K562 (cell line): Measurements from ENCODE around the gene SLC6A6. TPM values are rescaled to one million over a fixed set of nuclear protein-coding genes. Genes with fewer than 3 reads are reported as not detected.

Experiments used
- ATAC-seq: fragments of 200-7000 bp; cut with Tn5 transposase; 3 replicates; pipeline ENCODE4 v1.9.1; 2020; ENCODE audit warnings: moderate library complexity
- BruUV-seq: library from RNA; stranded (reverse); fragments of 400-500 nt; replicated peaks from 2 replicates; lab custom pipeline; 2021; lab: Mats Ljungman, UMichigan
- CTCF ChIA-PET: fragments of 300-600 bp; formaldehyde crosslinking; extraction: SDS; loops from one replicate; lab custom pipeline; 2021; ENCODE audit warnings: low intra/inter-chr PET ratio; lab: Yijun Ruan, JAX
- POLR2A ChIA-PET: fragments of 300-600, 350-650 bp; sonication (Branson Sonifier 250); formaldehyde crosslinking; extraction: SDS; loops from one replicate; lab custom pipeline; 2021; ENCODE audit warnings: antibody characterized with exemption, inconsistent platforms; lab: Yijun Ruan, JAX
- DNase-seq, 4 experiments: peaks; one replicate each; pipeline versions ENCODE4 v3.0.0 to v3.0.0-alpha.2; 2011 to 2018; ENCODE audit warnings: low spot score in 3 of 4, mixed read lengths in 3 of 4; ENCODE audit errors: extremely low read depth in 1 of 4
- FAIRE-seq: peaks from 2 replicates; lab custom pipeline; 2011; peaks lifted over from hg19 to GRCh38; lab: Jason Lieb, UNC
- H2AFZ ChIP-seq: 2 replicates; pipeline ENCODE4 v1.6.0; 2011; ENCODE audit warnings: low read depth, low read length, control low read depth, inconsistent platforms
- H3K27ac ChIP-seq: fragments of 200-600 bp; 3 replicates; pipeline ENCODE4 v1.8.0; 2011; ENCODE audit warnings: low read depth, mild to moderate bottlenecking, control low read depth, inconsistent platforms, low read length, moderate library complexity, mixed read lengths; ENCODE audit errors: extremely low read depth
- H3K27me3 ChIP-seq, 2 experiments: fragments of 300-600 bp in 1 of 2; 2 replicates in 1 of 2; 3 replicates in 1 of 2; pipeline versions ENCODE4 v1.6.0 to v1.8.0; 2011; ENCODE audit warnings: inconsistent platforms in 2 of 2, low read length in 2 of 2, mild to moderate bottlenecking in 1 of 2, mixed read lengths in 1 of 2, moderate library complexity in 1 of 2; ENCODE audit not compliant: control insufficient read depth in 2 of 2, insufficient read depth in 2 of 2
- H3K36me3 ChIP-seq: fragments of 300-600 bp; 3 replicates; pipeline ENCODE4 v1.8.0; 2011; ENCODE audit warnings: mild to moderate bottlenecking, low read length, inconsistent platforms; ENCODE audit not compliant: control insufficient read depth, insufficient read depth
- H3K4me1 ChIP-seq, 2 experiments: fragments of 200-600 bp in 1 of 2; replicated peaks in 1 of 2; 2 replicates in 1 of 2; 3 replicates in 1 of 2; pipeline versions ENCODE4 v1.5.1 to v1.8.0; 2011; ENCODE audit warnings: inconsistent platforms in 2 of 2, low read length in 2 of 2, mild to moderate bottlenecking in 1 of 2, mixed read lengths in 1 of 2, moderate library complexity in 1 of 2; ENCODE audit not compliant: control insufficient read depth in 2 of 2, insufficient read depth in 2 of 2
- H3K4me2 ChIP-seq: 2 replicates; pipeline ENCODE4 v1.6.1; 2011; ENCODE audit warnings: low read length, control low read depth, inconsistent platforms, mixed read lengths; ENCODE audit not compliant: insufficient read depth
- H3K4me3 ChIP-seq: fragments of 200-600 bp; sonication (generic), shearing (Covaris generic); 2 replicates; pipeline ENCODE4 v1.5.1; 2016; ENCODE audit warnings: control low read depth, inconsistent platforms
- H3K79me2 ChIP-seq: fragments of 200-600 bp; 3 replicates; pipeline ENCODE4 v1.8.0; 2011; ENCODE audit warnings: low read length, inconsistent platforms; ENCODE audit not compliant: control insufficient read depth, insufficient read depth
- H3K9ac ChIP-seq, 2 experiments: 2 replicates each; pipeline versions ENCODE4 v1.6.0 to v1.6.1; 2011; ENCODE audit warnings: low read depth in 2 of 2, low read length in 2 of 2, control low read depth in 1 of 2, inconsistent platforms in 1 of 2, mild to moderate bottlenecking in 1 of 2, mixed read lengths in 1 of 2; ENCODE audit not compliant: insufficient read depth in 1 of 2
- H3K9me1 ChIP-seq: one replicate; pipeline ENCODE4 v1.6.0; 2011; ENCODE audit warnings: inconsistent platforms, mild to moderate bottlenecking, low read length, moderate library complexity; ENCODE audit not compliant: control insufficient read depth, insufficient read depth
- H3K9me3 ChIP-seq: replicated peaks from 2 replicates; pipeline ENCODE4 v1.5.1; 2011; ENCODE audit warnings: low read depth, low read length, inconsistent platforms; ENCODE audit not compliant: control insufficient read depth, insufficient read depth
- H4K20me1 ChIP-seq: replicated peaks from 2 replicates; pipeline ENCODE4 v1.6.1; 2011; ENCODE audit warnings: low read length, inconsistent platforms, mixed read lengths; ENCODE audit not compliant: control insufficient read depth, insufficient read depth
- HDAC2 ChIP-seq: fragments of 450-650 bp; IDR thresholded peaks from 2 replicates; pipeline ENCODE4 v1.6.1; 2016; ENCODE audit warnings: mild to moderate bottlenecking
- SMAD1 ChIP-seq: fragments of 150-350 bp; IDR thresholded peaks from 2 replicates; pipeline ENCODE4 v1.6.1; 2014; ENCODE audit warnings: low read length, low read depth; ENCODE audit not compliant: partially characterized antibody
- TAF1 ChIP-seq: IDR thresholded peaks from 2 replicates; pipeline ENCODE4 v1.6.1; 2011; ENCODE audit warnings: mild to moderate bottlenecking, low read length, moderate library complexity; ENCODE audit not compliant: insufficient read depth, control insufficient read depth, severe bottlenecking; ENCODE audit errors: extremely low read depth
- TOE1 ChIP-seq, 2 experiments: fragments of 450-650 bp in 1 of 2; sonication (generic) in 1 of 2; formaldehyde crosslinking in 1 of 2; IDR thresholded peaks; 2 replicates each; pipeline versions ENCODE4 v1.7.1 to v1.8.0; 2016 to 2022; ENCODE audit warnings: borderline replicate concordance in 2 of 2, mild to moderate bottlenecking in 2 of 2, antibody characterized with exemption in 1 of 2, inconsistent platforms in 1 of 2, low read depth in 1 of 2, missing genetic modification reagents in 1 of 2, moderate library complexity in 1 of 2
- TRIM28 ChIP-seq: fragments of 450-650 bp; IDR thresholded peaks from 2 replicates; pipeline ENCODE4 v1.6.1; 2017
- WGBS: fragments of 100-300 bp; shearing (Covaris generic); methylation state at CpG from one replicate; pipeline ENCODE4 v1.1.6; 2016; ENCODE audit warnings: low coverage, mixed read lengths; ENCODE audit not compliant: insufficient coverage; ENCODE audit errors: missing lambda C conversion rate; 5-methylcytosine and 5-hydroxymethylcytosine counted together
- in situ Hi-C: fragments of 300-500 bp; cut with MboI; formaldehyde crosslinking; loops from 4 replicates; pipeline ENCODE4 v1.15.0; 2018; ENCODE audit warnings: inconsistent platforms, mixed read lengths
- intact Hi-C: fragments of 100-400 bp; cut with micrococcal nuclease; formaldehyde crosslinking; loops from 2 replicates; pipeline ENCODE4 v1.14.2; 2022
- polyA plus RNA-seq, 8 experiments: library from polyadenylated mRNA; depleted of rRNA in 4 of 8; stranded (reverse) in 5 of 8; unstranded in 3 of 8; fragments of >200 nt; fragmentation: Nextera tagmentation in 2 of 8; fragmentation: Illumina TruSeq in 1 of 8; extraction: Ambion mirVana in 2 of 8; extraction: Trizol in 1 of 8; gene quantifications; 2 replicates each; pipeline versions ENCODE4 v1.2.1 to v1.2.3, GENCODE V29; 2011 to 2014; ENCODE audit warnings: inconsistent platforms in 1 of 8, missing spikeins in 1 of 8
- total RNA-seq, 7 experiments: library from RNA; depleted of rRNA in 6 of 7; stranded (reverse); fragments of >200 nt in 6 of 7; fragmentation: Illumina TruSeq in 2 of 7; extraction: Trizol in 2 of 7; gene quantifications; 2 replicates each; pipeline versions ENCODE4 v1.2.1 to v1.2.3, GENCODE V29; 2011 to 2021; ENCODE audit warnings: low replicate concordance in 1 of 7
- TF ChIP-seq, protein P1 (sequence below): fragments of 450-650 bp; IDR thresholded peaks from 2 replicates; pipeline ENCODE4 v1.6.1; 2016; ENCODE audit warnings: missing biosample characterization, missing genetic modification characterization

SLC6A6 gene
- total and polyA plus RNA-seq, 9 of the 15 experiments (the other 6 are each of a cell fraction or from before 2014, with no cell fraction given), result 12.3 to 203 (median 93.2) TPM

DNA sequence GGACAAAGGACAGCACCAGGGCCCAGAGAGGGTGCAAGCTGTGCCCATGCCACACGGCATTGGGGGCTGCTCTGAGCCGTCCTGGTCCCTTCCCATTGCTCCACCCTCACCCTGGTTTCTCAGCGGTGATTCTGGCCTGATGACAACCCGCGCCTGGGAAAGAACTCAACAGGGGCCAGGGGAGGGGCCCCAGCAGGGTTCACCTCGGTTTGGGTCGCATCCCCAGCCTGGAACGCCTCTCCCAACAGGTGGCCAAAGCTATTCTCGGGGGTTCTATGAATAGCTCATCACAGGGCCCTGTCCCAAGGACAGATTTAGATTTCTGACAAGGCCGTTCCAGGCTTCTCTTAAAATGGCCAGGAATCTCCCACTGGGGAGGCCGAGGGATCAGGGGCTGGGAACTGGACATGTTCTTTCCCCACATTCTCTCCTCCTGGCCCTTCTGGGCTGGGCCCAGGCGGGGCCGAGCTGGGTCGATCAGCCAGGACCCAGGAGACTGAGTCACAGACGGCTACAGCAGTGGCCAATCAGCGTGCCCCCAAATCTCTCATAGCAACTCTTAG is 119.8 kb downstream of the SLC6A6 start:
- Histone ChIP-seq H2AFZ (no peak overlapping the region), H3K4me2 (no peak overlapping the region), H4K20me1 (peaks cover 13% of the 10 kb centered on the region), H3K27ac (no peak overlapping the region), H3K9me1 (no peaks in the 10 kb centered on the region), H3K4me1 (peaks cover 0 to 16% of the 10 kb centered on the region in 2 experiments; a peak in 2 of 5 replicates), H3K79me2 (no peaks in the 10 kb centered on the region), H3K27me3 (peaks cover 72 to 94% of the 10 kb centered on the region in 2 experiments), H3K4me3 (no peak overlapping the region), H3K9me3 (no peaks in the 10 kb centered on the region), H3K9ac (no peak overlapping the region; a peak in 1 of 4 replicates), H3K36me3 (no peaks in the 10 kb centered on the region)
- WGBS, result 2% methylated on average over 16 of the region's 16 CpGs
- TF ChIP-seq HDAC2 (no peak), SMAD1 (no peak), TOE1 (IDR thresholded peaks at IDR 0.05; ENCODE audit: borderline replicate concordance) (no peak), TOE1 (CRISPR knock-in tag; IDR thresholded peaks at IDR 0.05; ENCODE audit: borderline replicate concordance, low read depth) (no peak), TAF1 (no peak), TRIM28 (no peak)
- TF ChIP-seq, protein P1, sequence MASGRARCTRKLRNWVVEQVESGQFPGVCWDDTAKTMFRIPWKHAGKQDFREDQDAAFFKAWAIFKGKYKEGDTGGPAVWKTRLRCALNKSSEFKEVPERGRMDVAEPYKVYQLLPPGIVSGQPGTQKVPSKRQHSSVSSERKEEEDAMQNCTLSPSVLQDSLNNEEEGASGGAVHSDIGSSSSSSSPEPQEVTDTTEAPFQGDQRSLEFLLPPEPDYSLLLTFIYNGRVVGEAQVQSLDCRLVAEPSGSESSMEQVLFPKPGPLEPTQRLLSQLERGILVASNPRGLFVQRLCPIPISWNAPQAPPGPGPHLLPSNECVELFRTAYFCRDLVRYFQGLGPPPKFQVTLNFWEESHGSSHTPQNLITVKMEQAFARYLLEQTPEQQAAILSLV (tag), result no peak
- DNase-seq (no peak), FAIRE-seq (no peak), ATAC-seq (no peak)
- ChIA-PET CTCF (no interaction called here), POLR2A (interaction anchor here (1.3 kb wide), 1 partner anchor 11 kb away, joined by 3 read pairs; no protein-coding TSS in a partner anchor)
- in situ Hi-C loops, result loop anchor here (25.0 kb wide), 1 partner anchor 390 kb away; no protein-coding TSS in a partner anchor
- intact Hi-C loops, result no loop called here
- BruUV-seq, result no TSS peak
